HG03060 (cell line): Measurements from ENCODE around the gene TBC1D17.
A peak's percentile ranks its signal among the peaks of the same experiment; 100 is the strongest.

Experiments
- ATAC-seq: cut with Tn5 transposase; IDR thresholded peaks from one replicate; pipeline ENCODE4 v1.9.1; 2021; ENCODE audit warnings: low read depth, moderate number of reproducible peaks; ENCODE audit not compliant: unreplicated experiment

TBC1D17 gene

DNA sequence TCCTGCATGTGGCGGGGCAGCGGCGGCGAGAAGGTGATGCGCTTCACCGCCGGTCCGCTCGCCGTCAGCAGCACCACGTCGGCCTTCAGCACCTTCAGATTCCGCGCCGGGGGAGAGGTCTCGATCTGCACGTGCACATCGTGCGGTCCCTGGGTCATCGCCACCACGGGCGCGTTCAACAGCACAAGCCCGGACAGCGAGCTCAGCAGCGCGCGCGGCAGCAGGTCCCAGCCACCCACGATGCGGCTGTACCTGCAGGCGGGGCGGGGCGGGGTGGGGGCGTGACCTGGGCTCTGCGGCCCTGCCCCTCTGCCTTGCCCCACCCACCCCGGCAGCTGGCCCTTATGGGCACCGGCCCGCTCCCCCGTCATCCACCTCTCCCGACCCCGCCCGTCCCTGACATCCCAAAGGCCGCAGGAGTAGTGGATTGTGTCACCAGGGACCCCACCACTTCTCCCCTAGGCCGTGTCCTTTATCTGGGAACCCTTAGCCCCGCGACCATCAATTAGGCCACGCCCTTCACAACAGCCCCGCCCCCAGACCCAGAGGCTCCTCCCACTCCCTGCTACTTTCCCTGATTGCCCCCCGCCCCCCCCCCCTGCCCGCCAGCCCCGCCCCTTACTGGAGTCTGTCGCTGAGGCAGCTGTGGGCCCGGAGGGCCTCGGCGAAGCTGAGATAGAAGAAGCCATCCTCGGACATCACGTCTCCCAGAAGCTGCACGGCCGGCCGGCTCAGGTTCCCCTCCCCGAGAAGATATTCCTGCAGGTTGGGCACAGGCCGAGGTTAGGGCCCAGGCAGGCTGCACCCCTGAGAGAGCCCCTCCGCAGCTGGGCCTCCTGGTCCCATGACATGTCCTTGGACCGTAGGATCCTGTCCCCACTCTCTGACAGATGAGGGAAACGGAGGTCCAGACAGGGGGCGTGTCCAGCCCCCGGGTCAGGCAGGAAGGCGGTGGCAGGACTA, 13.1 kb downstream of the TBC1D17 start:
- ATAC-seq: no peak

DNA sequence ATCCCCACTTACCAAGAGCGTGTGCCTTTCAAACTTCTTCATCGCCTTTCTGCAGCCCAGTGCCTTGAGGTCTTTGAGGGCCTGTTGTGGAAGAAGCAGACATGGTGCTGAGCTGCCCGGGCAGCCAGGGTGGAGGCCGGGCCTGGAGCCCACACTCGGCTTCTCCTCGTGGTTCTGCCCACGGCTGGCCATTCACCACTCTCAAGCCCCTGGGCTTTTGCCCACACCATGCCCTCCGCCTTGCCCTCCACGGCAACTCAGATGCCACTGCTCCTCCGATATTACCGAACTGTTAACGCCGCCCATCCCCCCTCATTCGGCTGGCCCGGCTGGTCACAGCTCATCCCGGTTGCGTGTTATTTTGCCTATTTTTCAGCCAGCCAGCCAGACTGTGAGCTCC, 13.9 kb downstream of the TBC1D17 start:
- ATAC-seq: no peak

DNA sequence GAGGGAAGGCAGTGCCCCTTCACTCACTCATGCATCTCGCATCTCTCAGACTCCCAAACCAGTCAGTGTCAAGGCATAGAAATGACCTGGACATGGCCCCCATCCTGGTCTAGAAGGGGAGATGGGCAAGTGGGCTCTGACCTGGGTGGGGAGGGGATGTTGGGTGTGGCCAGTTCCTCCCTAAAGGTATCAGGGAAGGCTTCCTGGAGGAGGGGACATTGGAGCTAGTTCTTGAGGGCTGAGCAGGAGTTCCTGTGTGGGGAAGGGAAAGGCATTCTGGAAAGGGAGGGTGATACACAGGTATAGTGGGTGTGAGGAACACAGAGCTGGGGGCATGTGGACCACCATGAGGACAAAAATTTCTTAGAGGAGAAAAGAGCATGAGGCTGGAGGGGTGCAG, 15.2 kb downstream of the TBC1D17 start:
- no peak for ATAC-seq

DNA sequence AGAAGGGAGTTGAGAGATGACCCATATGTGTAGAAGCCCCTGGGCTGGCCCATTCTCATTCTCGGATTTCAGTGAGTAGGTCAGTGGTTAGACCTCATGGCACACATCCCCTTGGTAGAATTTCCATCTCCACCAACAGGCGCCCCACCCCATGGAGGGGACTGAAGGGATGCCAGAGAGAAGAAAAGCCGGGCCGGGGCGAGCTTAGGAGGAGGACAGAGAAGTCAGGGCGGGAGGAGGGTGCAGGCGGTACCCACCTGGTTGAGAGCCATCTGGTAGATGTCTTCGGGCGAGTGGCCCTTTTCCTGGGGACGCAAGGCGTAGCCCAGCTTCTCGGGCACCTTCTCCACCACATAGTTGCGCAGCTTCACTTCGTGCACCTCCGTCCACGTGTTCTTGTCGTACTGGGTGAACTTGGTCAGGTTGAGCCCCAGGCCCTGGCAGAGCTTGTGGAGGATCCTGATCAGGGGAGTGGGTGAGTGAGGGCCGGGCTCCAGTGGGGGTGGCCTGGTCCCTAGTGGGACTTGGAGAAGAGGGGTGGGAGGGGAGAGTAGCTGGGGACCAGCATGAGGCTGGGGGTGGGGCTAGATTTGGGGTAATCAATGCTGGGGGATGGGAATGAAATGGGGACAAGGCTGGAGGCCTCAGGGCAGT, 16.6 kb downstream of the TBC1D17 start:
- ATAC-seq: no peak

DNA sequence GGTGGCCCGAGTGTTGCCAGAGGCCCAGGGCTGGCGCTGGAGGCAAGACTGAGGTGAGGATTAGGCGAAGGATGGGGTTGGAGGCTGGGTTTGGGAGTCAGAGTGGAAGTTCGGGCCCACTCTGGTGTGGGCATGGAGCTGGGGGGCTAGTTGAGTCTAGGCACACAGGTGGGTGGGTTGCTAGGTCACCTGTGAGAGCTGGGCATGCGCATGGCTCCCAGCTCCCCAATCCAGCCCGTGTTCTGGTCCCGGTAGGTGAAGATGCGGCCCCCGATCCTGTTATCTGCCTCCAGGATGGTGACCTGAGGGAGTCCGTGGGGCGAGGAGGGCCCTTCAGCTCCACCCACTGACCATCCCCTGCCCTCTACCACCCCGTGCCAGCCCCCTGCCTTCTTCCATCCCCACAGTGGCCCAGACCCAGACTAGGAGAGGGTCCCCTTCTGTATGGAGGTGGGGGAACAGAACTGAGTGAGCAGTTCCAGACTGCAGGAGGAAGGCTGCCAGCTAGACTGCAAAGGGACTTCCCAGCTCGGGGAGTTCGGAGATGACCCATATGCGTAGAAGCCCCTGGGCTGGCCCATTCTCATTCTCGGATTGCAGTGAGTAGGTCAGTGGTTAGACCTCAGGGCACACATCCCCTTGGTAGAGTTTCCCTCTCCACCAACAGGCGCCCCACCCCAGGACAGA, 17.5 kb downstream of the TBC1D17 start:
- no peak for ATAC-seq

DNA sequence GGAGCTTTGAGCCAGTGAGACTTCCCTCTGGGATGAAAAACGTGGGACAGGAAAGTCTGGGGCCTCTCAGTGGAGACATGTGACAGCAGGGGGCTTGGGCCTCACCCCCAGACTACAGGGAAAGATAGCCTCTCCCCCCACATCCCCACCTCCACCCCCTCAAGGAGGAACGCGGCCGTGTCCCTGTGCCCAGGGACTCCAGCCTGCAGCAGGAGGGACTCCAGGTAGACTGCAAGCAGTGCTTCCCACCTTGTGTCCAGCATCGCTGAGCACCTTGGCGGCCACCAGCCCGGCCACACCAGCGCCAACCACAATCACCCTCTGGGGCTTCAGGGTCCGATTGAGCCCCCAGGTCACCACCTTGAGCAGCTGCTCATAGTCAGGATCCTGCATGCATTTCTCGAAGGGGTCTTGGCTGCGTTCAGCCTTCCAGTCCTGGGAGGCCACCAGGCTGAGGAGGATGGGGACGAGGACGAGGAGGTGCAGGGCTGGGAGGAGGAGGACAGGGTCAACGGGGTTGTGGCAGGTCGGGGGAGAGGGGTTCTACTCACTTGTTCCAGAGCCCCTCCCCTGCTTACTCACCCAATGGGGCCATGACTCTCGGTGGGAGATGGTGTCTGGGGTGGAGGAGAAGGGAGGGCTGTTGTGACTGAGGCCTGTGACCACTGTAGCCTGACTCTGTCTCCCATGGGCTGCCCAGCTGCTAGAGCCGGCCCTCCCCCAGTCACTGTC, 18.2 kb downstream of the TBC1D17 start:
- ATAC-seq: no peak

DNA sequence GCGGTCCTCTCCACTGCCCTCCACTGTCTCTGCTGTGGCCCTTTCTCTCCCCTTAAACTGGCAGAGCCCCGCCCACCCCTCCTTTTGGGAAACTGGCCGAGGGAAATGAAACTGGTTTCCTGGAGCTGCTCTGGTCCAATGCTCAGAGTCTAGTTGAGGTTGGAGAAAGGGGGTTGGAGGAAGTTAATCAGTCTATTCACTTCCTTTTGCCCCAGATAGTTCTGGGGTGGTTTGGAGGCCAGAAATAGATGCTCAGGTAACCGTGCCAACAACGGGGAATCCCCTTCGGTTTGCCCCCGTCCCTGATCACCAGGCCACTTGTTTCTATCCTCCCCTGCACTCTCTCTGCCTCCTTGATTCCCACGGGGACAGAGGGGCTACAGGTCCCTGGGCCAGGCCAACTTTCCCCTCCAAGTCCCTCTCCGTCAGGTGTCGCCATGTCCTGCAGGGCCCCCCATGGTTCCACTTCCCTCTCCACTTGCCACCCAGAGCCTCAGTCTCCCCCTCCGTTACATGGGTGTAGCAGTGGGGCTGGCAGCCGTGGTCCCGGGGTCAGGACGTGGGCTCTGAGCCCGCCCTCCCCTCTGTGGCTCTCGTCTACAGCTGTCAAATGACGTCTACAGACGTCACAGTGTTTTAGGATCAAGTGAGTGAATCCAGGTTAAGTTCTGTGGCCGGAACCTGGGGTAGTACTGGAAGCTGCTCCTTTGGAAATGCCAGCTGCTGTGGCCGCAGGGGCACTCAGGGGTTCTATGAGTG, 19.5 kb downstream of the TBC1D17 start, which contains the start of gene IL4I1:
Gene IL4I1 (minus strand): TSS at position 25 of the 759 bp plus-strand sequence. CDS start 727 bp downstream, outside the sequence.
- ATAC-seq: peak; percentile 51

DNA sequence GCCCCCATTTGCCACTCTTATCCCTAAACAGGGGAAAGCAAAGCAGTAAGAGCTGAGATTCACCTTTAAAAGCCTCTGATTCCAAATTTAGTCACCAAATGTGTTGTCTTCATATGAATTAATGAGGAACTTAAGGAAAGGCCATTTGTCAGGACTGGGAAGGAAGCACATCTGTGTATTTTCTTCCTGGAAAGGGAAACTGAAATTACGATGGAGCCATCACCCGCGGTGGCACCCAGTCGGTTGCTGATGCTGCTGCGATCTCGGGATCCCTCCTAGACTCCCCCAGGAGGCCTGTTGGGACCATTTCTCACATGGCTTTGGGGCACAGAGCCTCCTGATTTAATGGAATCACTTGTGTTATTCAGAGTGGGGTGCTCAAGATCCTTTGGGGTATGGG, 26.6 kb downstream of the TBC1D17 start:
- ATAC-seq: no peak

DNA sequence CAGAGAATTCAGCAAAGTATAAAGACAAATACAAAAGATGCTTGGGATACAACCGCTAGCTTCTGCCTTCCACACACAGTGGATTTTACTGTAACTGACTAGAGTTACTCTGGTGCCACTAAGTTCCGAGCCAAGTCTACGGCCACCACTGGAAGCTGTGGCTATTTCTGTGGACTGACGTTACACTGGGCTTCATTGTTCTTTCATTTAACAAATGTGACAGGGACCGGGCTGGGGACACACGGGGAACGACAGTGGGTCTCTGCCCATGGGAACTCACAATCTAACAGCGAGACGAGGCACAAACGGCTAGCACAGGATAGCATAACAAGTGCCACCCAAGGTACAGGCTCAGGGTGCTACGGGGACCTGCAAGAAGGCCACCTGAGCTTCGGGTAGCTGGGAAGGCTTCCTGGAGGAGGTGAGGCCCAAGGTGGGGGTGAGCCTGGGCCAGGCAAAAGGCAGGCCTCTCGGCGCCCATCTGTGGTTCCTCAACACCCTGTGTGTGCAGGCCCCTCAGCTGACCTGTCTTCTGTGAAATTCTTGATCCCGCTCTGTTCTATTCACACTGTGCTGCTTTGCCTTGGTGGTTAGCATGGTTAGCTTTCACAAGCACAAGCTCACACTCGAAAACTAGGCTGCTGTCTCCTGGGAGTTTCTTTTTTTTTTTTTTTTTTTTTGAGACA, 29.5 kb downstream of the TBC1D17 start:
- peak; percentile 36 for ATAC-seq

DNA sequence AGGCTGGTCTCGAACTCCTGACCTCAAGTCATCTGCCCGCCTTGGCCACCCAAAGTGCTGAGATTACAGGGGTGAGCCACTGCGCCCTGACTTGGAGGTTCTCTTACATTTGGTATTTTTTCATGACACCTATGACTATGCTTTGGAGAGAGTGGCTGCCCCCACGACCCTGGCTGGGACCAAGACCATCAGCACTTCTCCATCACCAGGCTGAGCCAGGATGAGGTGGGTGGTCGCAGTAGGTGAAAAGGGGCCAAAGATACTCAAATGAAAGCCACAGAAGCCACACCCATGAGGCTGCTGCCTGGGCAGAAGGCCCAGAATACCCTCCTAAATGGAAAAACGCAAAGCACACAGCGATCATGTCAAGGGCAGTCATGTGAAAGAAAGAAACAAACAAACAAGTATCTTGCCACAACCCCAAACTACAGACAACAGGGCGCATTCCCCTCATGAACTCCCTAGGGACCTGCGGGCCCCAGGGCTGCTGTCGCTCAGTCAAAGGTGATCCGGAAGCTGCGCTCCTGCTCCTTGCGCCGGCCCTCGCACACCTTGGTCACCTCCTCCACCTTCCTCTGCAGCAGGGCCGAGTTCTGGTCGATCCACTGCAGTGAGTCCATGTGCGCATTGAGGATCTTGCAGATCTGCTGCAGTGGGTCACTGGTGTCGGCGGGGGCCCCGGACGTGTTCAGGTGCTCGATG, 30.4 kb downstream of the TBC1D17 start:
- ATAC-seq: peak; percentile 35

DNA sequence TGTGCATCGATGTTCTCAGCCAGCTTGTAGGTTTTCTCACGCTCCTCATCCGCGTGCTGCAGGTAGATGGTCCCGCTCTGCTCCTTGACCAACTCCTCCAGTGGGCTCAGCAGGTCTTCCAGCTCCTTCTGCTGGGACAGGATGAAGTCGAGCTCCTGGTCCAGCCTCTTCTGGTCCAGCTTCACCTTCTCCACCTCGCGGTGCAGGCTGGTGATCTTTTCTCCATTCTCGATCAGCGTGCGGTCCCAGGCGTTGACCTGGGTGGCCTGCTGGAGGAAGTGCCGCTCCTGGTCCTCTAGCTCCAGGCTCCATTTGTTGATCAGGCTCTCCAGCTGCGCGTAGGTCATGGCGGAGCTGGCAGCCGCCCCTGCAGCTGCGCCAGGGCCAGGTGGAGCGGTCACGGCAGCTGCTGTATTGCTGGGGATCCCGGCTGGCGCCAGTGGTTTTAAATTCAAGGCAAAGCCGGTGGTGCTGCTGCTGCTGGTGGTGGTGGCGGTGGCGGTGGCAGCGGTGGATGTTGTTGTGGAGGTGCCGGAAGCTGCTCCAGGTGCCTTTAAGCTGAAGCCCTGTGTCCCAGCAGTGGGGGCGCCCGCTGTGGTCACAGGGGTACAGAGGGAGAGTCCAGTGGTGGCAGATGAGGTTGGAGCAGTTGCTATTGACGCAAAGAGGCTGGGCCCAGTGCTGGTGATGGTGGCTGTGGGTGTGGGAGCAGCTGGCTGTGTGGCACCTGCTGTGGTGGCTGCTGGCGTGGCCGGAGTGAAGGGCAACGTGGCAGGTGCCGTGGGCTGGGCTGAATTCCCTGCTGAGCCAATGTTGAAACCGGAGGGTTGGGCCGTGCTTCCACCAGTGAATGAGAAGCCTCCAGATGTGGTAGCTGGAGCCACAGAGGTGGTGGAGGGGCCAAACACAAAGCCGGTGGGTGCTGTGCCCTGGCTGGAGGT, 31.2 kb downstream of the TBC1D17 start:
- no peak for ATAC-seq

DNA sequence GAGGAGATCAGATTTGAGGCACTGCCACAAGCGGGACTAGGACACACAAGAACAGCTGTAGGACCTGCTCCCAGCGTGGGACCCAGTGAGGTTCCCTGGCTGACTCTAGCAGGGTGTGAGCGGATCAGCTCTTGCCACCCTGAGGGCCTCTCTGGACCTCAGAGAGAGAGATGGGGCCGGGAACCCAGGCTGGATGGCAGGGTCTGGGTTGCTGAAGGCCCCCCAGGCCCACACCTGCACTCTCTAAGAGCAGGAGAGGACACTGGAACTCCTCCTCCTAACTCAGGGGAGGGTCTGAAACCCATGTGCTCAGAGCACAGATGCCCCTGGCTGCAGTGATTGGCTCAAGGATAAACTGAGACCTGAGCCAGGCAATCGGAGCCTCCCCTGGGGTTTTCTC, 32.7 kb downstream of the TBC1D17 start:
- no peak for ATAC-seq

DNA sequence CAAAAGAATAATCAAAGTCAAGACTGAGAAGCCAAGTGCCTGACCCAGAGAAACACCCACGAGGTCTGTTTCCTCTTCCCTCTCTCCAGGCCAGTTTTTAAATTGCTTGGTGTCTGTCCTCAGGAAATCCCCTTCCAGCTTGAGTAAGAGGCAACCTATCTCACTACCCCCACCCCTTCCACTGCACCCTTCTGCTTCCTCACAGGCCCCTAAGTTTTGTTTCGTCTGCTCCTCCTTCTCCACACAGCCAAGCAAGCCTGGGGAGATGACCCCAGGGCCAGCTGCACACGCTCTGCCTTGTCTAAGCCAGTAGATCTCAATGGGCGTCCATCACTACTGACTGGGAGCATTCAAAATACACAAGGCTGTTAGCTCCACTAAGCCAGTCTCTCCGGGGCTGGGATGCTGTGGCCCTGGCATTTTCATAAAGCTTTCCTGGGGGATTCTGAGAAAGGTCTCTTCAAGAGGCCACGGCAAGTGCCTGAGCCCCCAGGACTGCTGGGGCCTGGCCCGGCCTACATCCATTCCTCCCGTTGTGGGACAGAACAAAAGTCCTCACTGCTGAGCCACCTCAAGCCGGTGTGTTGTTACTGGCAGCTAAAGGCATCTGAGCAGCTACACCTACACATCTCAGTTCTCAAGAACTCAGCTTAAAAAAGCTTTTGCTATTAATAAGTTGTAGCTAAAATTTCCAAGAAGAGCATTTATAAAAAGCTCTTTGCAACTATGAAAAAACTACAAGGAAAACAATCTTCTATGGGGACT, 34.1 kb downstream of the TBC1D17 start:
- ATAC-seq: no peak

DNA sequence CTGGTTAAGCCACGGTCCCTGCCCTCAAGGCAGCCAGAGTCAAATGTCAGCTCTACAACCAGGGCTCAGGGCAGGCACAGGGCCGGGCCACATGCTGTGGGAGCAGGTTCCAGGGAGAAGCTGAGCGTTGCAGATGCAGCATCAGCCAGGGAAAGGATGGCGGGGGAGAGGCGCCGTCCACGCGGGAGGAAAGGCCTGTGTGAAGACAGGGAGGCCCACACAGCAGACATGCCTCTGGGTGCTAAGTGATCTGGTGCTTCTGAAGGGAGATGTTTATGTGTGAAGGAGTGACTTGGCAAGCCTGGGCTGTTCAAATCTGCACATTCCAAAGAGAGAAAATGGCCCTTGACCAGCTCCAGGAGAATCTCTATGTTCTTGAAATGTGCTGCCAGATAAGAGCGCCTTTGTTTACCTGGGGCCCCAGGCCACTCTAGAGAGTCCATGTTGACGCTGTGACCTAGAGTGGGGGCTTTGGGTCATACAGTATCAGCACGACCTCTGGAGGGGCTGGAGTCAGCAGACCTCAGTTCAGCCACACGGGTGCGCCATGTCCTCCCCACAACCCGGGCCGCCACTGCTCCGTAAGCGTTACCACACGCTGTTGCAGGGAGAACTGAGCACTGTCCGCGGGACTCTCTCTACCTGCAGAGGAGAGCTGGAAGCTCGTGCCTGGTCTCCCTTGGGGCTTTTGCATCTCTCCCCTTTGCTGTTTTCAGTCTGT, 35.6 kb downstream of the TBC1D17 start:
- no peak for ATAC-seq

DNA sequence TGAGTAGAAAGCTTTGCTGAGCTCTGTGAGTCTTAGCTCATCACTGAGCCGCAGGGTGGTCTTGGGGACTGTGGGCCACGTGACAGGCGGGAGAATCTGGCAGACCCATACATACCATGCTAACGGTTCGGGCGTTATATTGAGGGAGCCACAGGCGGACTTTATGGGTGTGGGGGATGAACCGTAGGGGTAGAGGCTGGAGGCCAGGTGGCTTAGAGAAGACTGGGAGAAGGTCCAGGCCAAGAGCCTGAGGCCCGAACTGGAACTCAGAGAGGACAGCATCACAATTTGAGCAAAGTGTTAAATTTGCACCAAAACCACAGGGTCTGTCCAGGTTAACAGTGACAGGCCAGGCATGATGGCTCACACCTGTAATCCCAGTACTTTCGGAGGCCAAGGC, 36.2 kb downstream of the TBC1D17 start:
- no peak for ATAC-seq

DNA sequence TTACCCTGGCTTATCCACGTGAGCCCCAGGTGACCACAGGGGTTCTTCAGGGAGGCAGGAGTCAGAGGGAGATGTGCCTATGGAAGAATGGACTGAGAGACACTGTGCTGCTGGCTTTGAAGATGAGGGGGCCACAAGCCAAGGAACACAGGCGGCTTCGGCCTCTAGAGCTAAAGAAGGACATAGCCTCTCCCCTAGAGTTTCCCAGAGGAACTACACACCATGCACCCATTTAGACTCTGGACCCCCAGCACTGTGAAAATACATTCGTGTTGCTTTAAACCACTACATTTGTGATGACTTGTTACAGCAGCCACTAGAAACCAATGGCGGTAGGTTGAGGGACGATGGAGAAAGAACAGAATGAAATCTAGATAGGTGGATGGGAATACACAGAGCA, 37.8 kb downstream of the TBC1D17 start:
- ATAC-seq: no peak
